HepG2 (cell line): Measurements from ENCODE around the gene TMEFF1. TPM values are rescaled to one million over a fixed set of nuclear protein-coding genes. Genes with fewer than 3 reads are reported as not detected.

Source experiments
- CBFB ChIP-seq: sonication (generic); formaldehyde crosslinking; IDR thresholded peaks from 2 replicates; pipeline ENCODE4 v1.4.0; 2020; ENCODE audit warnings: missing genetic modification reagents
- CHCHD3 ChIP-seq: sonication (generic); formaldehyde crosslinking; IDR thresholded peaks from 2 replicates; pipeline ENCODE4 v1.8.0; 2022; ENCODE audit warnings: mild to moderate bottlenecking, missing genetic modification reagents, moderate library complexity
- CHD2 ChIP-seq: IDR thresholded peaks from 2 replicates; pipeline ENCODE4 v1.6.1; 2011; ENCODE audit warnings: low read depth, low read length, improper control_type of control experiment
- RCOR2 ChIP-seq: IDR thresholded peaks from 2 replicates; pipeline ENCODE4 v1.6.1; 2016; ENCODE audit warnings: missing biosample characterization, missing genetic modification reagents
- SALL1 ChIP-seq: sonication (generic); formaldehyde crosslinking; IDR thresholded peaks from 2 replicates; pipeline ENCODE4 v1.8.0; 2022; ENCODE audit warnings: mild to moderate bottlenecking, missing genetic modification reagents
- SNAI1 ChIP-seq: sonication (generic); formaldehyde crosslinking; IDR thresholded peaks from 2 replicates; pipeline ENCODE4 v1.5.0; 2020; ENCODE audit warnings: mild to moderate bottlenecking, missing genetic modification reagents, borderline replicate concordance
- ZNF768 ChIP-seq: sonication (generic); formaldehyde crosslinking; IDR thresholded peaks from 2 replicates; pipeline ENCODE4 v1.4.0; 2020; ENCODE audit warnings: missing genetic modification reagents
- ZNF788 ChIP-seq: sonication (generic); formaldehyde crosslinking; IDR thresholded peaks from 2 replicates; pipeline ENCODE4 v1.5.0; 2020; ENCODE audit warnings: mild to moderate bottlenecking, missing genetic modification reagents, borderline replicate concordance
- polyA plus RNA-seq, 8 experiments: library from polyadenylated mRNA; depleted of rRNA in 3 of 8; stranded (reverse) in 7 of 8; unstranded in 1 of 8; fragments of >200 nt; fragmentation: Illumina TruSeq in 4 of 8; extraction: Trizol in 4 of 8; gene quantifications; 2 replicates each; pipeline versions ENCODE4 v1.2.1 to v1.2.3, GENCODE V29; 2011 to 2016; ENCODE audit warnings: low read depth in 4 of 8, missing spikeins in 1 of 8, mixed read lengths in 1 of 8; ENCODE audit not compliant: insufficient read depth in 1 of 8
- total RNA-seq, 5 experiments: library from RNA; depleted of rRNA; stranded (reverse); fragments of >200 nt; fragmentation: Illumina TruSeq; extraction: Trizol; gene quantifications; 2 replicates each; pipeline ENCODE4 v1.2.3, GENCODE V29; 2016; ENCODE audit warnings: low read depth in 1 of 5
- TF ChIP-seq, protein P1 (sequence below): IDR thresholded peaks from 2 replicates; pipeline ENCODE4 v1.6.1; 2018; ENCODE audit warnings: missing genetic modification reagents
- TF ChIP-seq, protein P2 (sequence below): sonication (generic); formaldehyde crosslinking; IDR thresholded peaks from 2 replicates; pipeline ENCODE4 v1.5.0; 2020; ENCODE audit warnings: missing genetic modification reagents, mild to moderate bottlenecking, borderline replicate concordance
- TF ChIP-seq, protein P3 (sequence below): sonication (generic); formaldehyde crosslinking; IDR thresholded peaks from 2 replicates; pipeline ENCODE4 v1.5.0; 2020; ENCODE audit warnings: mild to moderate bottlenecking, missing genetic modification reagents, borderline replicate concordance
- TF ChIP-seq, protein P4 (sequence below): sonication (generic); formaldehyde crosslinking; IDR thresholded peaks from 2 replicates; pipeline ENCODE4 v1.5.1; 2020; ENCODE audit warnings: mild to moderate bottlenecking, missing genetic modification reagents, moderate library complexity

TMEFF1 gene
- total and polyA plus RNA-seq, 2 of the 13 experiments (the other 11 are each of a cell fraction or from before 2014, with no cell fraction given): 0.87 to 1.9 TPM

DNA sequence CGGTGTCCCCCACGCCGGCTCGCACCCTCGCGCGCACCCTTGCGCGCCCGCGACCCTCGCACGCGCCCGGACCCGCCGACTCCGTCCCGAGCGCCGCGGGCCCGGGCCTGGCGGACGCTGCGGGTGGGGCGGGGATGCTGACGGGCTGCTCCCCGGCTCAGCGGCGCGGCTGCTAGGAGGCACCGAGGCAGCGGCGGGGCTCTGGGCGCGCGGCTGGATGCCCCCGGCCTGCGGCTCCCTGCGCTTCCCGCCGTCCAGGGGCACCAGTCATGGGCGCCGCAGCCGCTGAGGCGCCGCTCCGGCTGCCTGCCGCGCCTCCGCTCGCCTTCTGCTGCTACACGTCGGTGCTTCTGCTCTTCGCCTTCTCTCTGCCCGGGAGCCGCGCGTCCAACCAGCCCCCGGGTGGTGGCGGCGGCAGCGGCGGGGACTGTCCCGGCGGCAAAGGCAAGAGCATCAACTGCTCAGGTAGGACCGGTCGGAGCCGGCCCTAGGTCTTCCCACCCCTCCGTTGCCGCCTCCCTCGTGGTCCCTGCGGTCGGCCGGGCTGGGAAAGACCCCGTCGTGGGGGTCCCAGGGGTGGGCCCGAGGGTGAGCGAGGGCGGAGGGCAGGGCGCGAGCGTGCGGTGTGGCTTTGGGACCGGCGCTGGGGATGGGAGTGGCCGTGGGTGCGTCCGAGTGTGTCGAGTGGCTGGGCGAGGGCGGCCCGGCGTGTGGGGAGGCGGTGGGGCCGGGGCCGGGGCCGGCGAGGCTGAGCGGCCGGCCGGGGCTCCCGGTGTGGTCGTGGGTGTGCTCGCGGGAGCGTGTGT, 530 bp downstream of the TMEFF1 start (continued):
- TF ChIP-seq, protein P1, sequence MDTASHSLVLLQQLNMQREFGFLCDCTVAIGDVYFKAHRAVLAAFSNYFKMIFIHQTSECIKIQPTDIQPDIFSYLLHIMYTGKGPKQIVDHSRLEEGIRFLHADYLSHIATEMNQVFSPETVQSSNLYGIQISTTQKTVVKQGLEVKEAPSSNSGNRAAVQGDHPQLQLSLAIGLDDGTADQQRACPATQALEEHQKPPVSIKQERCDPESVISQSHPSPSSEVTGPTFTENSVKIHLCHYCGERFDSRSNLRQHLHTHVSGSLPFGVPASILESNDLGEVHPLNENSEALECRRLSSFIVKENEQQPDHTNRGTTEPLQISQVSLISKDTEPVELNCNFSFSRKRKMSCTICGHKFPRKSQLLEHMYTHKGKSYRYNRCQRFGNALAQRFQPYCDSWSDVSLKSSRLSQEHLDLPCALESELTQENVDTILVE (CRISPR knock-in tag): no peak
- TF ChIP-seq, protein P2, sequence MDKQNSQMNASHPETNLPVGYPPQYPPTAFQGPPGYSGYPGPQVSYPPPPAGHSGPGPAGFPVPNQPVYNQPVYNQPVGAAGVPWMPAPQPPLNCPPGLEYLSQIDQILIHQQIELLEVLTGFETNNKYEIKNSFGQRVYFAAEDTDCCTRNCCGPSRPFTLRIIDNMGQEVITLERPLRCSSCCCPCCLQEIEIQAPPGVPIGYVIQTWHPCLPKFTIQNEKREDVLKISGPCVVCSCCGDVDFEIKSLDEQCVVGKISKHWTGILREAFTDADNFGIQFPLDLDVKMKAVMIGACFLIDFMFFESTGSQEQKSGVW (CRISPR knock-in tag): no peak
- TF ChIP-seq CHCHD3 (CRISPR knock-in tag) (no peak), ZNF788 (no peak), SNAI1 (CRISPR knock-in tag) (no peak), RCOR2 (CRISPR knock-in tag) (no peak), CBFB (CRISPR knock-in tag) (no peak), CHD2 (no peak), SALL1 (CRISPR knock-in tag) (no peak; the same call in none of the 2 replicates), ZNF768 (CRISPR knock-in tag) (peak; percentile 39; the same call in 1 of the 2 replicates)
- TF ChIP-seq, protein P3, sequence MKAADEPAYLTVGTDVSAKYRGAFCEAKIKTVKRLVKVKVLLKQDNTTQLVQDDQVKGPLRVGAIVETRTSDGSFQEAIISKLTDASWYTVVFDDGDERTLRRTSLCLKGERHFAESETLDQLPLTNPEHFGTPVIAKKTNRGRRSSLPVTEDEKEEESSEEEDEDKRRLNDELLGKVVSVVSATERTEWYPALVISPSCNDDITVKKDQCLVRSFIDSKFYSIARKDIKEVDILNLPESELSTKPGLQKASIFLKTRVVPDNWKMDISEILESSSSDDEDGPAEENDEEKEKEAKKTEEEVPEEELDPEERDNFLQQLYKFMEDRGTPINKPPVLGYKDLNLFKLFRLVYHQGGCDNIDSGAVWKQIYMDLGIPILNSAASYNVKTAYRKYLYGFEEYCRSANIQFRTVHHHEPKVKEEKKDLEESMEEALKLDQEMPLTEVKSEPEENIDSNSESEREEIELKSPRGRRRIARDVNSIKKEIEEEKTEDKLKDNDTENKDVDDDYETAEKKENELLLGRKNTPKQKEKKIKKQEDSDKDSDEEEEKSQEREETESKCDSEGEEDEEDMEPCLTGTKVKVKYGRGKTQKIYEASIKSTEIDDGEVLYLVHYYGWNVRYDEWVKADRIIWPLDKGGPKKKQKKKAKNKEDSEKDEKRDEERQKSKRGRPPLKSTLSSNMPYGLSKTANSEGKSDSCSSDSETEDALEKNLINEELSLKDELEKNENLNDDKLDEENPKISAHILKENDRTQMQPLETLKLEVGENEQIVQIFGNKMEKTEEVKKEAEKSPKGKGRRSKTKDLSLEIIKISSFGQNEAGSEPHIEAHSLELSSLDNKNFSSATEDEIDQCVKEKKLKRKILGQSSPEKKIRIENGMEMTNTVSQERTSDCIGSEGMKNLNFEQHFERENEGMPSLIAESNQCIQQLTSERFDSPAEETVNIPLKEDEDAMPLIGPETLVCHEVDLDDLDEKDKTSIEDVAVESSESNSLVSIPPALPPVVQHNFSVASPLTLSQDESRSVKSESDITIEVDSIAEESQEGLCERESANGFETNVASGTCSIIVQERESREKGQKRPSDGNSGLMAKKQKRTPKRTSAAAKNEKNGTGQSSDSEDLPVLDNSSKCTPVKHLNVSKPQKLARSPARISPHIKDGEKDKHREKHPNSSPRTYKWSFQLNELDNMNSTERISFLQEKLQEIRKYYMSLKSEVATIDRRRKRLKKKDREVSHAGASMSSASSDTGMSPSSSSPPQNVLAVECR (CRISPR knock-in tag): no peak; the same call in 1 of the 2 replicates
- TF ChIP-seq, protein P4, sequence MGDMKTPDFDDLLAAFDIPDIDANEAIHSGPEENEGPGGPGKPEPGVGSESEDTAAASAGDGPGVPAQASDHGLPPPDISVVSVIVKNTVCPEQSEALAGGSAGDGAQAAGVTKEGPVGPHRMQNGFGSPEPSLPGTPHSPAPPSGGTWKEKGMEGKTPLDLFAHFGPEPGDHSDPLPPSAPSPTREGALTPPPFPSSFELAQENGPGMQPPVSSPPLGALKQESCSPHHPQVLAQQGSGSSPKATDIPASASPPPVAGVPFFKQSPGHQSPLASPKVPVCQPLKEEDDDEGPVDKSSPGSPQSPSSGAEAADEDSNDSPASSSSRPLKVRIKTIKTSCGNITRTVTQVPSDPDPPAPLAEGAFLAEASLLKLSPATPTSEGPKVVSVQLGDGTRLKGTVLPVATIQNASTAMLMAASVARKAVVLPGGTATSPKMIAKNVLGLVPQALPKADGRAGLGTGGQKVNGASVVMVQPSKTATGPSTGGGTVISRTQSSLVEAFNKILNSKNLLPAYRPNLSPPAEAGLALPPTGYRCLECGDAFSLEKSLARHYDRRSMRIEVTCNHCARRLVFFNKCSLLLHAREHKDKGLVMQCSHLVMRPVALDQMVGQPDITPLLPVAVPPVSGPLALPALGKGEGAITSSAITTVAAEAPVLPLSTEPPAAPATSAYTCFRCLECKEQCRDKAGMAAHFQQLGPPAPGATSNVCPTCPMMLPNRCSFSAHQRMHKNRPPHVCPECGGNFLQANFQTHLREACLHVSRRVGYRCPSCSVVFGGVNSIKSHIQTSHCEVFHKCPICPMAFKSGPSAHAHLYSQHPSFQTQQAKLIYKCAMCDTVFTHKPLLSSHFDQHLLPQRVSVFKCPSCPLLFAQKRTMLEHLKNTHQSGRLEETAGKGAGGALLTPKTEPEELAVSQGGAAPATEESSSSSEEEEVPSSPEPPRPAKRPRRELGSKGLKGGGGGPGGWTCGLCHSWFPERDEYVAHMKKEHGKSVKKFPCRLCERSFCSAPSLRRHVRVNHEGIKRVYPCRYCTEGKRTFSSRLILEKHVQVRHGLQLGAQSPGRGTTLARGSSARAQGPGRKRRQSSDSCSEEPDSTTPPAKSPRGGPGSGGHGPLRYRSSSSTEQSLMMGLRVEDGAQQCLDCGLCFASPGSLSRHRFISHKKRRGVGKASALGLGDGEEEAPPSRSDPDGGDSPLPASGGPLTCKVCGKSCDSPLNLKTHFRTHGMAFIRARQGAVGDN (CRISPR knock-in tag): peak; percentile 63
